H9 (cell line): ENCODE results near the gene METTL2A. TPM values are rescaled to one million over a fixed set of nuclear protein-coding genes. Genes with fewer than 3 reads are reported as not detected.

Experiments used
- DNase-seq: peaks from one replicate; pipeline ENCODE4 v3.0.0-alpha.2; 2017
- H2AFZ ChIP-seq: one replicate; pipeline ENCODE4 v1.6.1; 2013; ENCODE audit warnings: mild to moderate bottlenecking, low read length, control low read depth, moderate library complexity
- H2AK5ac ChIP-seq: 2 replicates; pipeline ENCODE4 v1.6.1; 2013; ENCODE audit warnings: low read length, control low read depth, mixed read lengths; ENCODE audit not compliant: insufficient read length
- H2BK120ac ChIP-seq: one replicate; pipeline ENCODE4 v1.6.1; 2013; ENCODE audit warnings: low read depth, mild to moderate bottlenecking, low read length, control low read depth, inconsistent platforms; ENCODE audit not compliant: poor library complexity, severe bottlenecking
- H2BK12ac ChIP-seq: 2 replicates; pipeline ENCODE4 v1.6.1; 2013; ENCODE audit warnings: low read length, control low read depth, mixed read lengths, low read depth; ENCODE audit not compliant: insufficient read length
- H2BK15ac ChIP-seq: 2 replicates; pipeline ENCODE4 v1.6.1; 2013; ENCODE audit warnings: low read depth, low read length, control low read depth
- H2BK20ac ChIP-seq: one replicate; pipeline ENCODE4 v1.6.1; 2013; ENCODE audit warnings: low read depth, mild to moderate bottlenecking, low read length, control low read depth, inconsistent platforms; ENCODE audit not compliant: poor library complexity, severe bottlenecking
- H2BK5ac ChIP-seq: 2 replicates; pipeline ENCODE4 v1.6.1; 2013; ENCODE audit warnings: low read length, control low read depth, mixed read lengths; ENCODE audit not compliant: insufficient read length
- H3K14ac ChIP-seq: 2 replicates; pipeline ENCODE4 v1.6.1; 2013; ENCODE audit warnings: low read length, control low read depth; ENCODE audit not compliant: insufficient read depth
- H3K18ac ChIP-seq: 2 replicates; pipeline ENCODE4 v1.6.1; 2013; ENCODE audit warnings: low read depth, mild to moderate bottlenecking, mixed read lengths, low read length, control low read depth; ENCODE audit not compliant: insufficient read length
- H3K23ac ChIP-seq: 2 replicates; pipeline ENCODE4 v1.6.1; 2013; ENCODE audit warnings: low read length, control low read depth, mixed read lengths, low read depth; ENCODE audit not compliant: insufficient read length
- H3K23me2 ChIP-seq: 2 replicates; pipeline ENCODE4 v1.6.1; 2013; ENCODE audit warnings: low read depth, mild to moderate bottlenecking, mixed read lengths, low read length, control low read depth; ENCODE audit not compliant: insufficient read length, poor library complexity, severe bottlenecking
- H3K27ac ChIP-seq: 2 replicates; pipeline ENCODE4 v1.5.1; 2013; ENCODE audit warnings: low read length, control low read depth, mixed read lengths, low read depth; ENCODE audit not compliant: insufficient read length
- H3K27me3 ChIP-seq: 2 replicates; pipeline ENCODE4 v1.6.1; 2013; ENCODE audit warnings: low read length, control low read depth, inconsistent platforms; ENCODE audit not compliant: insufficient read depth
- H3K4ac ChIP-seq: 2 replicates; pipeline ENCODE4 v1.6.1; 2013; ENCODE audit warnings: low read depth, mild to moderate bottlenecking, control low read depth, inconsistent platforms, low read length, moderate library complexity
- H3K4me1 ChIP-seq: 2 replicates; pipeline ENCODE4 v1.6.1; 2013; ENCODE audit warnings: low read length, control low read depth, inconsistent platforms; ENCODE audit not compliant: insufficient read depth
- H3K4me2 ChIP-seq: 2 replicates; pipeline ENCODE4 v1.6.1; 2013; ENCODE audit warnings: low read length, control low read depth, mixed read lengths; ENCODE audit not compliant: insufficient read length, insufficient read depth
- H3K56ac ChIP-seq: 2 replicates; pipeline ENCODE4 v1.6.1; 2013; ENCODE audit warnings: low read depth, mild to moderate bottlenecking, mixed read lengths, low read length, control low read depth; ENCODE audit not compliant: insufficient read length
- H3K79me1 ChIP-seq: 2 replicates; pipeline ENCODE4 v1.6.1; 2013; ENCODE audit warnings: low read depth, mild to moderate bottlenecking, moderate library complexity, low read length, control low read depth, inconsistent platforms; ENCODE audit not compliant: insufficient read depth, poor library complexity, severe bottlenecking
- H3K79me2 ChIP-seq: 2 replicates; pipeline ENCODE4 v1.6.1; 2013; ENCODE audit warnings: low read length, control low read depth, inconsistent platforms; ENCODE audit not compliant: insufficient read depth
- H3K9ac ChIP-seq: 2 replicates; pipeline ENCODE4 v1.6.1; 2013; ENCODE audit warnings: low read length, control low read depth, mixed read lengths; ENCODE audit not compliant: insufficient read length; ENCODE audit errors: extremely low read depth
- H3K9me3 ChIP-seq: one replicate; pipeline ENCODE4 v1.6.1; 2013; ENCODE audit warnings: low read depth, low read length, inconsistent platforms; ENCODE audit not compliant: control insufficient read depth
- H3T11ph ChIP-seq: one replicate; pipeline ENCODE4 v1.6.1; 2013; ENCODE audit warnings: mild to moderate bottlenecking, low read length, control low read depth, inconsistent platforms
- H4K20me1 ChIP-seq: one replicate; pipeline ENCODE4 v1.6.1; 2013; ENCODE audit not compliant: control insufficient read depth, insufficient read length, insufficient read depth
- H4K5ac ChIP-seq: 2 replicates; pipeline ENCODE4 v1.6.1; 2013; ENCODE audit warnings: low read depth, mild to moderate bottlenecking, mixed read lengths, low read length, control low read depth; ENCODE audit not compliant: insufficient read length
- H4K8ac ChIP-seq: replicated peaks from 2 replicates; pipeline ENCODE4 v1.6.1; 2013; ENCODE audit warnings: low read length, control low read depth, mixed read lengths, low read depth; ENCODE audit not compliant: insufficient read length
- H4K91ac ChIP-seq: 2 replicates; pipeline ENCODE4 v1.6.1; 2013; ENCODE audit warnings: low read depth, mild to moderate bottlenecking, moderate library complexity, mixed read lengths, low read length, control low read depth; ENCODE audit not compliant: insufficient read length
- H3K27ac Mint-ChIP-seq, 3 experiments: 2 replicates in 2 of 3; 3 replicates in 1 of 3; pipeline ENCODE4 v1.8.0; 2020 to 2021; ENCODE audit warnings: mixed read lengths in 3 of 3, mild to moderate bottlenecking in 1 of 3, moderate library complexity in 1 of 3
- H3K27me3 Mint-ChIP-seq: 2 replicates; pipeline ENCODE4 v1.8.0; 2021; ENCODE audit warnings: low read depth, mild to moderate bottlenecking, moderate library complexity, mixed read lengths
- H3K36me3 Mint-ChIP-seq, 3 experiments: 2 replicates in 2 of 3; 3 replicates in 1 of 3; pipeline ENCODE4 v1.8.0; 2020 to 2021; ENCODE audit warnings: low read depth in 3 of 3, mixed read lengths in 3 of 3; ENCODE audit not compliant: insufficient read depth in 1 of 3
- H3K4me1 Mint-ChIP-seq, 2 experiments: 2 replicates each; pipeline ENCODE4 v1.8.0; 2020; ENCODE audit warnings: mixed read lengths in 2 of 2
- H3K4me3 Mint-ChIP-seq, 2 experiments: 2 replicates in 1 of 2; 3 replicates in 1 of 2; pipeline ENCODE4 v1.8.0; 2020 to 2021; ENCODE audit warnings: mild to moderate bottlenecking in 2 of 2, mixed read lengths in 2 of 2, moderate library complexity in 1 of 2
- H3K9me3 Mint-ChIP-seq, 2 experiments: 2 replicates in 1 of 2; 3 replicates in 1 of 2; pipeline ENCODE4 v1.8.0; 2020; ENCODE audit warnings: mild to moderate bottlenecking in 2 of 2, mixed read lengths in 2 of 2, moderate library complexity in 1 of 2
- CTCF ChIP-seq: fragments of 200-600 bp; sonication (generic); conservative IDR thresholded peaks from 3 replicates; pipeline ENCODE4 v1.8.0; 2021; ENCODE audit warnings: antibody characterized with exemption, mild to moderate bottlenecking
- WGBS: extraction: QIAGEN DNeasy Blood & Tissue Kit; methylation state at CpG from one replicate; pipeline ENCODE4 v1.1.7; 2013; ENCODE audit warnings: missing lambda C conversion rate, low lambda C conversion rate, mixed read lengths; ENCODE audit not compliant: insufficient read length; ENCODE audit errors: extremely low coverage; 5-methylcytosine and 5-hydroxymethylcytosine counted together
- total RNA-seq: library from RNA; stranded (reverse); gene quantifications from 2 replicates; pipeline ENCODE4 v1.2.1, GENCODE V29; 2021

METTL2A gene
- total RNA-seq, 1 experiment from 2014 or later: 39.3 TPM

GRCh38 chr17:62388856-62389255 lies 34.8 kb upstream of the METTL2A start:
- no peak overlapping the region for H3K23ac ChIP-seq
- H3K18ac ChIP-seq: no peak overlapping the region
- H2BK12ac ChIP-seq: no peak overlapping the region
- no peak for DNase-seq
- H3K27ac Mint-ChIP-seq: no peak overlapping the region; a peak in 1 of 7 replicates
- H3K4me3 Mint-ChIP-seq: no peak overlapping the region
- no peak overlapping the region for H3T11ph ChIP-seq
- no peaks in the 10 kb centered on the region for H3K27me3 ChIP-seq
- no peak overlapping the region for H4K91ac ChIP-seq
- no peaks in the 10 kb centered on the region for H3K79me2 ChIP-seq
- H3K4me1 Mint-ChIP-seq: no peaks in the 10 kb centered on the region
- H3K79me1 ChIP-seq: no peaks in the 10 kb centered on the region
- no peak overlapping the region for H3K56ac ChIP-seq
- H3K36me3 Mint-ChIP-seq: no peaks in the 10 kb centered on the region
- no peak overlapping the region for H3K14ac ChIP-seq
- H2BK5ac ChIP-seq: no peak overlapping the region
- no peaks in the 10 kb centered on the region for H4K20me1 ChIP-seq
- no peak for TF ChIP-seq CTCF
- no peak overlapping the region for H3K27ac ChIP-seq
- no peak overlapping the region for H3K9ac ChIP-seq
- no peak overlapping the region for H2BK20ac ChIP-seq
- no peak overlapping the region for H2BK15ac ChIP-seq
- H3K4me2 ChIP-seq: no peak overlapping the region
- no CpG with 5 or more reads among the region's 1 CpG for WGBS
- H2AK5ac ChIP-seq: no peak overlapping the region
- H3K9me3 Mint-ChIP-seq: no peaks in the 10 kb centered on the region
- H3K4ac ChIP-seq: no peak overlapping the region
- H4K5ac ChIP-seq: no peak overlapping the region
- peaks cover 2% of the 10 kb centered on the region for H3K27me3 Mint-ChIP-seq
- no peaks in the 10 kb centered on the region for H3K23me2 ChIP-seq
- no peak overlapping the region for H2BK120ac ChIP-seq
- no peaks in the 10 kb centered on the region for H3K4me1 ChIP-seq
- no peak overlapping the region for H4K8ac ChIP-seq
- H3K9me3 ChIP-seq: no peaks in the 10 kb centered on the region
- H2AFZ ChIP-seq: no peak overlapping the region
